Heart left ventricle (tissue), 16 donors: ENCODE measurements around the gene HOXA9. TPM values are rescaled to one million over a fixed set of nuclear protein-coding genes. Genes with fewer than 3 reads are reported as not detected.

ENCODE experiments used
- ATAC-seq, 4 donors: fragments of 200-7000 bp; cut with Tn5 transposase; one replicate each; pipeline ENCODE4 v1.9.1; 2020 to 2022; ENCODE audit warnings: moderate library complexity in 4 of 4, mild to moderate bottlenecking in 3 of 4, moderate number of reproducible peaks in 1 of 4
- DNase-seq, 5 donors: peaks; one replicate each; pipeline ENCODE4 v3.0.0-alpha.2; 2020
- H3K27ac ChIP-seq, 12 donors: fragments of 200-600 bp; sonication (generic) in 4 of 12; one replicate each; pipeline versions ENCODE4 v1.5.0 to v1.8.0; 2016 to 2022; ENCODE audit warnings: mild to moderate bottlenecking in 2 of 12
- H3K27me3 ChIP-seq, 9 donors: fragments of 200-600 bp; sonication (generic) in 2 of 9; one replicate each; pipeline versions ENCODE4 v1.5.1 to v1.8.0; 2016 to 2022; ENCODE audit warnings: mild to moderate bottlenecking in 3 of 9
- H3K36me3 ChIP-seq, 9 donors: fragments of 200-600 bp; sonication (generic) in 2 of 9; one replicate each; pipeline versions ENCODE4 v1.5.0 to v1.8.0; 2018 to 2022; ENCODE audit warnings: mild to moderate bottlenecking in 2 of 9
- H3K4me1 ChIP-seq, 12 donors: fragments of 200-600 bp; sonication (generic) in 4 of 12; one replicate each; pipeline versions ENCODE4 v1.5.0 to v1.8.0; 2016 to 2022; ENCODE audit warnings: mild to moderate bottlenecking in 3 of 12
- H3K4me3 ChIP-seq, 12 donors: fragments of 200-600 bp; sonication (generic) in 4 of 12; one replicate each; pipeline versions ENCODE4 v1.5.0 to v1.8.0; 2017 to 2022; ENCODE audit warnings: mild to moderate bottlenecking in 9 of 12, moderate library complexity in 4 of 12
- H3K9me3 ChIP-seq, 12 donors: fragments of 200-600 bp; sonication (generic) in 4 of 12; one replicate each; pipeline versions ENCODE4 v1.5.0 to v1.8.0; 2016 to 2022; ENCODE audit warnings: mild to moderate bottlenecking in 1 of 12
- CTCF ChIP-seq, 12 donors: fragments of 200-600 bp; sonication (generic) in 4 of 12; IDR thresholded peaks; one replicate each; pipeline versions ENCODE4 v1.5.0 to v1.8.0; 2018 to 2022; ENCODE audit warnings: antibody characterized with exemption in 12 of 12, mild to moderate bottlenecking in 5 of 12
- POLR2A ChIP-seq, 2 donors: fragments of 450-650 bp; IDR thresholded peaks; one replicate each; pipeline ENCODE4 v1.6.1; 2017; ENCODE audit warnings: antibody characterized with exemption in 2 of 2, mild to moderate bottlenecking in 2 of 2, moderate library complexity in 2 of 2
- WGBS, 4 donors: extraction: QIAGEN DNeasy Blood & Tissue Kit in 2 of 4; methylation state at CpG; one replicate each; pipeline versions ENCODE4 v1.1.5 to v1.1.7; 2013 to 2018; 5-methylcytosine and 5-hydroxymethylcytosine counted together
- intact Hi-C, 10 donors: fragments of 100-400 bp; cut with DNase I; formaldehyde crosslinking; loops; one replicate each; pipeline versions ENCODE4 v1.11.1 to v1.14.2; 2022
- polyA plus RNA-seq, 2 donors: library from polyadenylated mRNA; stranded (reverse); fragments of 200-250 nt; gene quantifications; one replicate each; pipeline ENCODE4 v1.2.3, GENCODE V29; 2013
- total RNA-seq, 9 donors: library from RNA; depleted of rRNA in 2 of 9; stranded (reverse); fragments of >200 nt in 2 of 9; fragmentation: NEBNext Ultra II Directional in 3 of 9; extraction: Animal tissue kit (Norgen Biotek cat#: 25700) in 3 of 9; gene quantifications; one replicate each; pipeline versions ENCODE4 v1.1.0 to v1.2.4, GENCODE V29; 2016 to 2023
- donor health status: ischemic (EF 13 %, LVEDD 7.1; RV severe dilation, severe dysfunction).
- donor health status: healthy with polysubstance abuse.
- donor health status: DM: no; HTN: yes; CAD: no.
- donor health status: DM: no; HTN: no; CAD: no.
- donor health status: ischemic (EF 25% LVEDD 6.9; RV normal size, moderate dysfunction).
- donor health status: ischemic (EF 25% LVEDD 5.7; RV mildly dilated, moderate dysfunction).
- donor health status: healthy.
- donor health status: DM: yes; HTN: yes; CAD: no.
- donor health status: ischemic (EF 35%, LVEDD 5.7; RV mildly dilated, moderate dysfunction).
- donor health status: nonischemic (EF 11% LVEDD 7.7; RV severe dilation, severe dysfunction).
- donor health status: DM: yes; HTN: yes; CAD: no.
- donor health status: PGD.
- donor health status: ischemic (EF 29% LVEDD 5.4; RV normal size, mild dysfunction).
- donor health status: nonischemic (EF 23%, LVEDD 6.1; RV moderate dilation, normal function).

Gene HOXA9
- total and polyA plus RNA-seq, 11 donors, result 0.29 TPM; not detected in 10

GRCh38 chr7:27139334-27140125 is 25.8 kb downstream of the HOXA9 start:
- peaks cover 51 to 100% (median 95%) of the 10 kb centered on the region in 9 donors for H3K27me3 ChIP-seq
- intact Hi-C loops, result loop anchor here in 3 of 10 donors (5.0 kb wide), 3 partner anchors 282 to 457 kb away; no protein-coding TSS in a partner anchor
- H3K36me3 ChIP-seq, result no peaks in the 10 kb centered on the region
- H3K9me3 ChIP-seq, result no peaks in the 10 kb centered on the region
- 19 to 49% (median 24%) methylated on average over 37 to 53 of the region's 53 CpGs for WGBS, 4 donors
- ATAC-seq (no peak), DNase-seq (peak in 1 of 5 donors; percentile 59)
- H3K4me3 ChIP-seq, result no peak overlapping the region
- no peak for TF ChIP-seq CTCF (IDR thresholded peaks at IDR 0.05)
- H3K27ac ChIP-seq, result peak overlapping the region in 1 of 12 donors; percentile 60
- H3K4me1 ChIP-seq, result peaks cover 0 to 30% (median 6%) of the 10 kb centered on the region in 12 donors

GRCh38 chr7:27138985-27139333 is 26.4 kb downstream of the HOXA9 start:
- H3K27me3 ChIP-seq, result peaks cover 46 to 100% (median 95%) of the 10 kb centered on the region in 9 donors
- no peaks in the 10 kb centered on the region for H3K36me3 ChIP-seq
- no peak for DNase-seq
- H3K27ac ChIP-seq, result peak overlapping the region in 1 of 12 donors; percentile 60
- no peak for TF ChIP-seq CTCF (IDR thresholded peaks at IDR 0.05)
- TF ChIP-seq POLR2A (IDR thresholded peaks at IDR 0.05), result no peak
- intact Hi-C loops, result no loop called here
- WGBS, 4 donors, result 26 to 51% (median 36%) methylated on average over 11 of the region's 11 CpGs
- H3K9me3 ChIP-seq, result no peaks in the 10 kb centered on the region
- peaks cover 0 to 27% (median 6%) of the 10 kb centered on the region in 12 donors for H3K4me1 ChIP-seq
- no peak overlapping the region for H3K4me3 ChIP-seq
- no peak for ATAC-seq

GRCh38 chr7:27138472-27138871 is 26.9 kb downstream of the HOXA9 start:
- no peaks in the 10 kb centered on the region for H3K36me3 ChIP-seq
- no peak for DNase-seq
- no peak for ATAC-seq
- TF ChIP-seq CTCF (IDR thresholded peaks at IDR 0.05), result no peak
- TF ChIP-seq POLR2A (IDR thresholded peaks at IDR 0.05), result no peak
- H3K27ac ChIP-seq, result peak overlapping the region in 1 of 12 donors; percentile 34
- no peaks in the 10 kb centered on the region for H3K9me3 ChIP-seq
- intact Hi-C loops, result no loop called here
- peaks cover 0 to 23% (median 6%) of the 10 kb centered on the region in 12 donors for H3K4me1 ChIP-seq
- no peak overlapping the region for H3K4me3 ChIP-seq
- peaks cover 41 to 100% (median 95%) of the 10 kb centered on the region in 9 donors for H3K27me3 ChIP-seq
- WGBS, 4 donors, result 34 to 73% (median 70%) methylated on average over 1 of the region's 1 CpG

- no peak for ATAC-seq
- peaks cover 36 to 100% (median 95%) of the 10 kb centered on the region in 9 donors for H3K27me3 ChIP-seq
Observed at GRCh38 chr7:27137640-27138315, 27.6 kb downstream of the HOXA9 start.

More at GRCh38 chr7:27137640-27138315, 27.6 kb downstream of the HOXA9 start:
- Histone ChIP-seq H3K4me1 (peaks cover 0 to 16% (median 3%) of the 10 kb centered on the region in 12 donors), H3K4me3 (no peak overlapping the region), H3K36me3 (no peaks in the 10 kb centered on the region), H3K27ac (peak overlapping the region in 1 of 12 donors; percentile 60), H3K9me3 (no peaks in the 10 kb centered on the region)
- WGBS, 4 donors, result 45 to 68% (median 55%) methylated on average over 2 of the region's 2 CpGs
- DNase-seq, result no peak
- intact Hi-C loops, result no loop called here
- TF ChIP-seq POLR2A (IDR thresholded peaks at IDR 0.05) (no peak), CTCF (IDR thresholded peaks at IDR 0.05) (no peak)
